HTR-8/SVneo (cell line): ENCODE data around the gene RAB3D.
A peak's percentile ranks its signal among the peaks of the same experiment; 100 is the strongest.

Experiments
- DNase-seq: peaks from one replicate; pipeline ENCODE4 v3.0.0; 2011; ENCODE audit warnings: low spot score, mixed read lengths; ENCODE audit not compliant: insufficient read length
- FAIRE-seq: peaks from 2 replicates; lab custom pipeline; 2011; peaks lifted over from hg19 to GRCh38; lab: Jason Lieb, UNC

The RAB3D gene

GRCh38 chr19:11299946-11300810, 39.3 kb downstream of the RAB3D start:
- DNase-seq = no peak
- no peak for FAIRE-seq

DNA sequence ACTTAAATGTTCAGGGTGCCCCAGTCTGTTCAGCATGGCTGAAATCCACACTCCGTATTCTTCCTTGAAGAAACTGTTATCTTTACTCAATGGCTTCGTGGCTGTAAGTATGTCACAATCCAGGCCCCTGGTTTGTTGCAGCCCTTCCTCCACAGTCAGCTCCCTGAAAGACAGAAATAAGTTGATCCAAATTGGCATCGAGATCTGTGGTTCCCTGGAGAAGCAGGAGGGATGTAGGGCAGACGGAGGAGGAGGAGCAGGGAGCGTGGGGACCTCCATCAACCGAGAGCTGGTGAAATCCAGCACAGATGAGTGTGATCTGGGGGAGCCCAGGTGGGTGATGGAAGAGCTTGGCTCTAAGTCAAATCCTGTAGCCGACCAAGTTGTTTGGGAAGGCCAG, 43.2 kb downstream of the RAB3D start:
- FAIRE-seq = no peak

DNA sequence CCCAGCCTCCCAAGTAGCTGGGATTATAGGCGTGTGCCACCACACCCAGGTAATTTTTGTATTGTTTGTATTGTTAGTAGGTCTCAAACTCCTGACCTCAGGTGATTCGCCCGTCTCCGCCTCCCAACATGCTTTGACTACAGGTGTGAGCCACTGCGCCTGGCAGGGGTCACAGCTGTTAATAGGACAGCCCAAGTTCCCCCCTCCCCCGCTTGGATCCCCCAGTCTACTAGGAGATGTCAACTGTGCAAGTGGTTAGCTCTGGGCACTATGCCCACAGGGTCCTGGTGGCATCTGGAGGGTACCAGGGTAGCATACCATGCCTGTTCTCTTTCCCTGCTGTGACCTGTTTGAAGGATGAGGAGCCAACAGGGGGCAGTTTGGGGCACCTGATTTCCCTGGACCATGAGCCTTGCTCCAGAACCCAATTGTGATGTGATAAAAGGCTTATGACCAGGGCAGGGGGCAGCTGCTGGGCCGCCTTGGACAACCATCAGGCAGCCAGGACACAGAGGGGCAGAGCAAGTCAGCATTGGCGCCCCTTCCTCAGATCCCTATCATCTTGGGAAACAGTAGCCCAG, 43.7 kb downstream of the RAB3D start, which contains the start of gene TSPAN16:
Gene TSPAN16 (plus strand): TSS at position 496 of the 581 bp plus-strand sequence. CDS start 138 bp downstream, outside the sequence.
- no peak for DNase-seq
- FAIRE-seq = no peak

More for the DNA sequence above, 43.2 kb downstream of the RAB3D start:
- DNase-seq = no peak

DNA sequence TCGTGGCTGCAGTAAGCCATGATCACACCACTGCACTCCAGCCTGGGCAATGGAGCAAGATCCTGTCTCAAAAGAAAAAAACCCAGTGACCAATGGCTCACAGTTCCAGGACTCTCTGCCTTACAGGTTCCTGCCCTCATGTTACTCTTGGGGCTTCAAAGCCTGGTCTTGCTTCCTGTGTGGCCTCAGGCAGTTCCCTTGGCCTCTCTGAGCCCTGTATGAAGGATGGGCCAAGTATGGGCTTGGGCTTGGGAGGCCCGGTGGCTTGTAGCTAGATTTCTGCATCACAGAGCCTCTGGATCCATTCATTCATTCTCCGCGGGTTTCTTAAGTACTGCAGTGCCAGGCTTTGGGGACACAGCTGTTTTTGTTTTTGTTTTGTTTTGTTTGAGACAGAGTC, 44.3 kb downstream of the RAB3D start:
- FAIRE-seq (no peak), DNase-seq (no peak)

- peak; percentile 97 for DNase-seq
- peak; percentile 94 for FAIRE-seq
These were observed 45.7 kb downstream of the RAB3D start for GRCh38 chr19:11293433-11294389.

- no peak for FAIRE-seq
These were observed 47.5 kb downstream of the RAB3D start for GRCh38 chr19:11291991-11292390.

DNA sequence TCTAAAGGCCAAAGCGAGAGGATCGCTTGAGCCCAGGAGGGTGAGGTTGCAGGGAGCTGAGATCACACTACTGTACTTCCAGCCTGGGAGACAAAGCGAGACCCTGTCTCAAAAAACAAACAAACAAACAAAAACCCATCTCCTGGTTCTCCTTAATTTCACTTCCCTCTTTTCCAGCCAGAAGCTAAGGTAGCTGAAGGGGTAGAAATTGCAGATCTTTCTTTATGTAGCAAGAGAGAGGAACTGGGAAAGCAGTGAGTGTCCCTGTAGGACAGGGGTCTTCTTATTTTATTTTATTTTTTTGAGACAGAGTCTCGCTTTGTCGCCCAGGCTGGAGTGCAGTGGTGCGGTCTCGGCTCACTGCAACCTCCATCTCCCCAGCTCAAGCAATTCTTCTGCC, 48.0 kb downstream of the RAB3D start:
- no peak for FAIRE-seq
- no peak for DNase-seq

More at GRCh38 chr19:11291991-11292390, 47.5 kb downstream of the RAB3D start:
- no peak for DNase-seq

DNA sequence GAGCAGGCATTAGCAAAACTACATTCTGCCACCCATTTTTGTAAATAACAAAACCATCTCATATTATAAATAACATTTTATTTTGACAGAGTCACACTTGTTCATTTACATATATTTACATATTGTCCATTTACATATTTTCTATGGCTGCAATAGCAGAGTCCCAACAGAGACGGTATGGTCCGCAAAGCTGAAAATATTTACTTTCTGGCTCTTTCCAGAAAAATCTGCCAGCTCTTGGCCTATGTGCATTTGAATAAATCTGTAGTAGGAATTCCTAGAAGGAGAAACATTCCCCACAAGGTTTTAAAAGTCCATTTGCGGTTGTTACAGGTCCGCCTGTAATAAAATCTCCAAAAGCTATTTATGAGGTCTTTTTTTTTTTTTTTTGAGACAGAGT, 49.2 kb downstream of the RAB3D start:
- DNase-seq = no peak
- no peak for FAIRE-seq

DNA sequence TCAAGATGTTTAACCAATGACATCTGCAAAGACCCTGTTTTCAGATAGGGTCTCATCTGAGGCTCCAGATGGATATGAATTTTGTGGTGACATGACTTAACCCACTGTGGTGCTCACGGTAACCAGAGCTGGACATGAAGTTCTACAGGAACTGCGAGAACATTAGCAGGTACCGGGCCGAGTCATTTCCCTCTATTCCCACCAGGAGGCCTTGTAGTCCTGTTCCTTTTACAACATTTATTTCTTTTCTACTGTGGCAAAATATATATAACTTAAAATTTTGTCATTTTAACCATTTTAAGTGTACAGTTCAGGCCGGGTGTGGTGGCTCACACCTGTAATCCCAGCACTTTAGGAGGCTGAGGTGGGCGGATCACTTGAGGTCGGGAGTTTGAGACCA, 51.1 kb downstream of the RAB3D start:
- no peak for FAIRE-seq
- no peak for DNase-seq

DNA sequence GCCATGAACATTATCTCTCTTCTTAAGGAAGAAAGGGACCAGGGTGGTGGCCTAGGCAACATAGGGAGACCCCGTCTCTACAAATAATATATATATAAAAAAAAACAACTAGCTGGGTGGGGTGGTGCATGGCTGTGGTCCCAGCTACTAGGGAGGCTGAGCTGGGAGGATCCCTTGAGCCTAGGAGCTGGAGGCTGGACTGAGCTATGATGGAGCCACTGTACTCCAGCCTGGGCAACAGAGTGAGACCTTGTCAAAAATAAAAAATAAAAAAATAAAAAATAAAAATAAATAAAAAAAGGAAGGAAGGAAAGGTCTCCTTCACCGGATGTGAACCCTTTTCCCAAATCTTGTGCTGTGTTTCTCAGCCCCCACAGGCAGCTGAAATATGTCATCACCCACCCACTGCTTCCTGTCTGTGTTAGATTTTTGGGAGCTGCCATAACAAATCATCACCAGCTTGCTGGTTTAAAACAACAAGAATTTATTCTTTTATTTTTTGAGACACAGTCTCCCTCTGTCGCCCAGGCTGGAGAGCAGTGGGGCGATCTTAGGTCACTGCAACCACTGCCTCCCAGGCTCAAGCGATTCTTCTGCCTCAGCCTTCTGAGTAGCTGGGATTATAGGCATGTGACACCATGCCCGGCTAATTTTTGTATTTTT, 53.0 kb downstream of the RAB3D start:
- no peak for DNase-seq
- no peak for FAIRE-seq

- no peak for DNase-seq
- no peak for FAIRE-seq
These were observed 54.9 kb downstream of the RAB3D start for GRCh38 chr19:11284515-11284914.

DNA sequence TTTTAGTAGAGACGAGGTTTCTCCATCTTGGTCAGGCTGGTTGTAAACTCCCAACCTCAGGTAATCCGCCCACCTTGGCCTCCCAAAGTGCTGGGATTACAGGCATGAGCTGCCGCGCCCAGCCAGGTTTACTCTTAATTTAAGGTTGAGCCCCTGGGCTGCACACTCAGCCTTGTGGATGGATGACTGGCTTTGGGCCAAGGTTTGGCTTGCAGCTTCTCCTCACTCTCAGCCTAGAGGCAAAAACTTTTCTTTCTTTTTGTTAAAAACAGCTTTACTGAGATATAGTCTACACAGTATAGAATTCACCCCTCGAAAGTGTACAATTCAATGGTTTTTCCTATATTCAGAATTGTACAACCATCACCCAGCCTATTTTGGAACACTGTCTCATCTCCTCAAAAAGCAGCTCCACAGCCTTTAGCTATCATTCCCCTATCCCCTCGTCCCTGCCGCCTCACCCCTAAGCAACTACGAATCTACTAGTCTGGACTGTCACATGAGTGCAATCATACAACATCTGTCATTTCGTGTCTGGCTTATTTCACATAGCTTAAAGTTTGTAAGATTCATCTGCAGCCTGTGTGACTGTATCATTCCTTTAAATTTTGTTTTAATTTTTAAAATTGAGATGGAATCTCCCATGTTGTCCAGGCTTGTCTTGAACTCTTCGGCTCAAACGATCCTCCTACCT, 58.0 kb downstream of the RAB3D start:
- FAIRE-seq = no peak
- DNase-seq = no peak

- FAIRE-seq (no peak), DNase-seq (no peak)
These were observed 59.8 kb downstream of the RAB3D start for GRCh38 chr19:11279505-11280236.

DNA sequence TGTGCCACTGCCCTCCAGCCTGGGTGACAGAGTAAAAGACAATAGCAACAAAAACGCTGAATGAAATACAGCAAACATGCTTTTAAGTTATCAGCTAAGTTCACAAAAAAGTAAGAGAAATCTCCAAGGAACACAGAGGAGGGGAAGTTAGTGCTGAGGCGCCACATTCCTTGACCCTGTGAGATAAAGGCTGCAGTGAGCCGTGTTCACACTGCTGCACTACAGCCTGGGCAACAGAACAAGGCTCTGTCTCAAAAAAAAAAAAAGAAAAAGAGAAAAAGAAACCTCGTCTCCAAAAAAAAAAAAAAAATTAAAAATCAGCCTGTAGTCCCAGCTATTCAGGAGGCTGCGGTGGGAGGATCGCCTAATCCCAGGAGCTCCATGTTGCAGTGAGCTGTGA, 60.8 kb downstream of the RAB3D start:
- DNase-seq (no peak), FAIRE-seq (no peak)

GRCh38 chr19:11274533-11275086, 64.8 kb downstream of the RAB3D start:
- DNase-seq (no peak), FAIRE-seq (no peak)

DNA sequence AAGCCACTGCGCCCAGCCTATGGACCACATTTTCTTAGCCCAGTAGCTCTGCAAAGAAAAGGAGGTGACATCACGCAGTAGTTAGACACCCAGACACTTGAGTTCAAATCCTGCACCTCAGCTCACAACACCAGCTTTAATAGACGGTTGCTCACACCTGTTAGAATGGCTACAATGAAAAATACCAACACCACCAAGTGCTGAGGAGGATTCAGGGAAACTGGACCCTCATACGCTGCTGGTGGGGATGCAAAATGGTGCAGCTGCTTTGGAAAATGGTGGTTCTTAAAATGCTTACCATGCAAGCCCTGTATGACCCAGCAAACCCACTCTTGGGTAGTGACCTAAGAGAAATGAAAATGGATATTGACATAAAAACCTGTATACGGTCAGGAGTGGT, 65.5 kb downstream of the RAB3D start:
- FAIRE-seq (no peak), DNase-seq (no peak)

- DNase-seq (no peak), FAIRE-seq (no peak)
These were observed 66.2 kb downstream of the RAB3D start for GRCh38 chr19:11273296-11273695.
